VCaP (cell line): ENCODE measurements around the gene DMPK.

Experiments
- H3K27ac ChIP-seq: fragments of 450-650 bp; 2 replicates; pipeline ENCODE4 v1.5.1; 2017
- TF ChIP-seq, protein P1 (sequence below): fragments of 450-650 bp; conservative IDR thresholded peaks from 2 replicates; pipeline ENCODE4 v1.5.1; 2017; ENCODE audit warnings: mild to moderate bottlenecking, moderate library complexity

The DMPK gene

DNA sequence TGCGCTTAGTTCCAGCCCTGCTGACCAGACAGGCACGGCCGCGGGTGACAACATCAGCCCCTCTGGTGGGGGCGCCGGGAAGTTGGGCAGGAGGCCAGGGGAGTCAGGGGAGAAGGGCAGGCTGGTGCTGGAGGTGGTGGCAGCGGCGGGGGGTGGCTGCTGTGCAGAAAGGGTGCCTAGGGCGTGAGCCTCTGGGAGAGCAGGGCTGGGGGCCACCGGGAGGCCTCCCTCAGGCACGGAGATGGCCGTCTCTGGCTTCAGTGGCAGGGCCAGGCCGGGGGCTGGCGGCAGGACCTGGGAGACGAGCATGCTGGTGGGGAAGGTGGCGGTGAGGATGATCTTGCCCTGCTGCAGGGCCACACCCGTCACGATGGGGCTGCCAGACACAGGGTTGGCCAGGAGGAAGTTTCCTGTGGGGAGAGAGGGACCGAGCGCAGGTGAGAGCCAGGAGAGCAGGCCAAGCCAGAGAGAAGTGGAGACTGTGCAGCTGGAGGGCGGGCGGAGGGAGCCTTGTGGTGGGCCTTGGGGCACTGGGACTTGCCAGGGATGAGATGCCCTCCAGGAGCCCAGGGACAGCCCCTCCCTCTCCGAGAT is 16.5 kb downstream of the DMPK start:
- TF ChIP-seq, protein P1, sequence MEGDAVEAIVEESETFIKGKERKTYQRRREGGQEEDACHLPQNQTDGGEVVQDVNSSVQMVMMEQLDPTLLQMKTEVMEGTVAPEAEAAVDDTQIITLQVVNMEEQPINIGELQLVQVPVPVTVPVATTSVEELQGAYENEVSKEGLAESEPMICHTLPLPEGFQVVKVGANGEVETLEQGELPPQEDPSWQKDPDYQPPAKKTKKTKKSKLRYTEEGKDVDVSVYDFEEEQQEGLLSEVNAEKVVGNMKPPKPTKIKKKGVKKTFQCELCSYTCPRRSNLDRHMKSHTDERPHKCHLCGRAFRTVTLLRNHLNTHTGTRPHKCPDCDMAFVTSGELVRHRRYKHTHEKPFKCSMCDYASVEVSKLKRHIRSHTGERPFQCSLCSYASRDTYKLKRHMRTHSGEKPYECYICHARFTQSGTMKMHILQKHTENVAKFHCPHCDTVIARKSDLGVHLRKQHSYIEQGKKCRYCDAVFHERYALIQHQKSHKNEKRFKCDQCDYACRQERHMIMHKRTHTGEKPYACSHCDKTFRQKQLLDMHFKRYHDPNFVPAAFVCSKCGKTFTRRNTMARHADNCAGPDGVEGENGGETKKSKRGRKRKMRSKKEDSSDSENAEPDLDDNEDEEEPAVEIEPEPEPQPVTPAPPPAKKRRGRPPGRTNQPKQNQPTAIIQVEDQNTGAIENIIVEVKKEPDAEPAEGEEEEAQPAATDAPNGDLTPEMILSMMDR: no peak
- H3K27ac ChIP-seq: no peak overlapping the region

DNA sequence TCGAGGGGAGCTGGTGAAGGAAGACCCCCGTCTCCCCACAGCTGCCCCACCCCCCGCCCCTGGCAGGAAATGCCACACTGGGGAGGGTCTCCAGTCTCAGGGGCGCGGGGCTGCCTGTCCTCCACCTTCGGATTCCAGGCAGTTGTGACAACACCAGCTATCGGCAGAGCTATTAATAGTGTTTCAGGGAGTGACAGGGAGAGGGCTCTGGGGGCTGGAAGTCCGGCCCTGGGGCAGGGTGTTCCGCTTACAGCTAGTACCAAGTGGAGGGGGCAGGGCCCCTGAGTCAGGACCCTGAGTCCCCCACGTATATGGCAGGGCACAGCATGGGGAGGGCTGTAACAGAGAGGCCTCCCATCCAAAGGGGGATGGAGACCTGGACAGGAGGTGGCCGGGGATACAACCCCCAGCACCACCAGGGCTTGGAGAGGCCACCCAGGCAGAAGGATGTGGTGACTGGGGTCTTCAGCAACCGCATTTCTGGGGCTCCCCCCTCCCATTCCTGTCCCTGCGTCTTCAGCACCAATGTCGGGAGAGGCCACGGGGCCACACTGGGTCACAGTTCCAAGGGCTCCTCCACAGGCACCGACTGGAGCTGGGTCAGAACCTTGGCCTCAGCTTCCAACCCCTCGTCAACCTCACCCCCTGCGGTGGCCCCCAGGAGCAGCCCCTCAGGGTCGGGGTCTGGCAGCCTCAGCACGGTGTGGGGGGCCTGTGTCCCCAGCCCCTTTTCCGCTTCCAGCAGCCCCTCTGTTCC is 17.2 kb downstream of the DMPK start:
- H3K27ac ChIP-seq: no peak overlapping the region
- TF ChIP-seq, protein P1: no peak

DNA sequence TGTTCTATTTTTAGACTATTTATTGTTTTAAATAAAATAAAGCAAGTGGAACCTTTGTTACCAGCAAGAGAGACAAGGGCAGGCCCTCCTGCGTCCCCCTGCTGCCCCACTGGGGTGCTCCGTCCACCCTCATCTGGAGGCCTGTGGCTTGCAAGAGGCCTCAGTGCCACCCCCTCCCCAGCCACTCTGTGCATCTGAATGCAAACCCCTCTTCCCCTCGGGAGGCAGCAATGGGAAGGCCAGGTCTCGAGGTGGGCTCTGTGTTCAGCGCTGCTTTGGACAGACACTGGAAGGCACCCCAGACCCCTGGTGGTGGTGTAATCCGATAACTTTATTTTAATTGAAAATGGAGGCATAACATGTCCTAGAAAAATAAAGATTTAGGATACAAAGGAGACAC is 17.8 kb downstream of the DMPK start:
- no peak overlapping the region for H3K27ac ChIP-seq

DNA sequence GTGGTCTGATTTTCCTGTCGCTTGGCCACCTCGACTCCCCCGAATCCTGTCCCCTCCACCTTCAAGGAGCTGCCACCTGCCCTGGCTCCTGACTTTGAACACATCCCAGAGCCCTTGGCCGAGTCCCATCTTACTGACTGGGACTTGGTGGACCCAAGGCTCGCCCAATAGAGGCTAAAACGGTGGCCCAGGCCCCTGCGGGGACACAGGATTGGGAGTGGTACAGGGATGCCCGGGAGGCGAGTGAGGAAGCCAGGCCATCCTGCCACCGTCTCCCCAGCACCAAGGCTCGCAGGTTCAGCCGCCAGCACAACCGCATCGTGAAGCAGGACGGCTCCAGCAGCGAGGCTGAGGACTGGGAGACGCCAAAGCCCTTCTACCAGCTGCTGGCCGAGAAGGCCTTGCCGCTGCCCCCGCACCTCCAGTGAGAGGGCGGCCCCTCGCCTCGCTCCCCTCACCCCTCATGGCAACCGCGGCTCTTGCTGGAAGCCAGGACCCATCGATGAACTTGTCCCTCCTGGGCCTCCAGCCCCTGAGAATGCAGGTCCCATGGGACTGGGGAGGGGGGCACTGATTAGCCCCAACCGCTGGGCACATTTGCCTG is 18.5 kb downstream of the DMPK start:
- TF ChIP-seq, protein P1: no peak

More for the DNA sequence above, 17.8 kb downstream of the DMPK start:
- TF ChIP-seq, protein P1: no peak

DNA sequence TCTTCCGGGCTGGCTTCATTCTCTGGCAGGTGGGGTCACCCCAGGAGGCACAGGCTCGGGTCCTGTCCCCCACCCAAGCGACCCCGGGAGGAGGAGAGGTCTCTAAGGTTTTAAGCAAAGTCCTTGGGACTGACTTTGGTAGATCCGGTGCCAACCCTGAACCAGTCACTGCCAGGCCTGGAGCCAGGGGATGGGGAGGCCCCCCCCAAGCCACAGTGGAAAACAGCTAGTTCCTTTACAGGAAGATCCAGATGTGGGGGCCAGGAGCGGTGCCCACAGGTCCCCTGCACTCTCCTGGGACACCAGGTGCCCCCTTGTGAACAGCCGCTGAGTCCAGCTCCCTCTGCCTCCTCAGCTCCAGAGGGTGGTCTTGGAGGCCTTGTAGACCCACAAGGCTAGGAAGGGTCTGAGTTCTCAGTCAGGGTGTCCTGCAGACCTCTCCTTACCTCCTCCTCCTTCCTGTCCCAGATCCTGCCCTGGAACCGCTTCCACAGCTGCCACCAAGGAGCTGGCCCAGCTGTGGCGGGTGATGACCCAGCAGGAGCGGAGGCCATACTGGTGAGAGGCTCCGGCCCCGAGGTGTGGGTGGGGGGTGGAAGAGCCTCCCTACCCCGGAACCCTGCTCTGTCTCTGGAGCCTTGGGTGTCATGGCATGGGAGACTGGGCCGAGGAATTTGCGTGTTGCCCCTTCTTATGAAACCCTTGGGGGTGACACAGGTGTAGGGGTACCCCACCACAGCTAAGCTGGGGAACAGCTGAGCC is 19.2 kb downstream of the DMPK start:
- TF ChIP-seq, protein P1: no peak
- H3K27ac ChIP-seq: no peak overlapping the region

More for the DNA sequence above, 18.5 kb downstream of the DMPK start:
- no peak overlapping the region for H3K27ac ChIP-seq

DNA sequence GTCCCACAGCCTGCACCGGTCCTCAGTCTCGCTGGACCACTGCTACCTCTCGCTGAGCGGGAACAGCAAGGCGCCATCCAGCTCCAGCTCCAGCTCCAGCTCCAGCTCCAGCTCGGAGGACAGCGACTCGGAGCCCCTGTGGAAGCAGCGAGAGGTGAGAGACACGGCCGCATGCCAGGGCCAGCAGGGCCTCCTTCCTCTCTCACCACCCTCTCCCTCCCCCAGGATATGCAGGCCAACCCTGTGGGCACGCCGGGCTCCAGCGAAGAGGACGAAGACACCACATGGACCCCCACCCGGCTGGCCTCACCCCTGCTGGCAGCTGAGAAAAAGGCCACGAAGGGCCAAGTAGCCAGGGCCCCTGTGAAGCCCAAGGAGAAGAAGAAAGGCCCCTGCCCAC is 20.6 kb downstream of the DMPK start:
- no peak overlapping the region for H3K27ac ChIP-seq
- TF ChIP-seq, protein P1: no peak

DNA sequence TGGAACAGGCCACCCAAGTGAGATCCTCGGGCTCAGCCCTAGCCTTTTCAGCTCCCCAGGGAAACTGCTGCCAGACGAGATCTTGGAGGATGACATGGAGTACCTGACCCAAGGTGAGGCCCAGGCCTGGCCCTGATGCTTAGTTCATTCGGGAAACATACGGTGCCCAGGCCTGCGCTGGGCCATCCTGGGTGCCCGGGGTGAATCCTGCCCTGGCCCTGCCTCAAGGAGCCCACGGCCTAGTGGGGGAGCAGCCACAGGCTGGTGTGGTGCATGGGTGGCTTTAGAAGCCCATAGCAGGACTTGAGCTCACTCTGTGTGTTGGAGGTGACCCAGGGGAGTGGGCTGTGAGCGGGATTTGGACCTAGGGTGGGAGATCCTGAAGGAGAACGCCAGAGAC is 23.4 kb downstream of the DMPK start:
- TF ChIP-seq, protein P1: no peak
- no peak overlapping the region for H3K27ac ChIP-seq
